CD4-positive, alpha-beta T cell treated with Interleukin-15 for 4 hours (primary cell): ENCODE results near the gene ADAM12.

Experiments
- DNase-seq: peaks from one replicate; pipeline ENCODE4 v3.0.0-alpha.2; 2020; ENCODE audit warnings: low spot score

The ADAM12 gene

GRCh38 chr10:126114884-126115555 is 273.3 kb downstream of the ADAM12 start:
- no peak for DNase-seq

GRCh38 chr10:126111516-126111915 is 276.8 kb downstream of the ADAM12 start:
- DNase-seq: no peak

GRCh38 chr10:126110489-126111180 is 277.6 kb downstream of the ADAM12 start:
- no peak for DNase-seq

- DNase-seq: no peak
Observed at GRCh38 chr10:126109893-126110292, 278.4 kb downstream of the ADAM12 start.

GRCh38 chr10:126108693-126109092 is 279.6 kb downstream of the ADAM12 start:
- DNase-seq: no peak

GRCh38 chr10:126104767-126105166 is 283.5 kb downstream of the ADAM12 start:
- DNase-seq: no peak

GRCh38 chr10:126102636-126103035 is 285.6 kb downstream of the ADAM12 start:
- DNase-seq: no peak

- no peak for DNase-seq
Observed at GRCh38 chr10:126101736-126102135, 286.5 kb downstream of the ADAM12 start.

GRCh38 chr10:126101325-126101724 is 287.0 kb downstream of the ADAM12 start:
- no peak for DNase-seq

- no peak for DNase-seq
Observed at GRCh38 chr10:126099366-126099765, 288.9 kb downstream of the ADAM12 start.

GRCh38 chr10:126098226-126098581 is 290.1 kb downstream of the ADAM12 start:
- no peak for DNase-seq

GRCh38 chr10:126097558-126098225 is 290.6 kb downstream of the ADAM12 start:
- DNase-seq: no peak

GRCh38 chr10:126094537-126094936 is 293.7 kb downstream of the ADAM12 start:
- no peak for DNase-seq

- no peak for DNase-seq
Observed at GRCh38 chr10:126092366-126093215, 295.7 kb downstream of the ADAM12 start.

GRCh38 chr10:126090911-126091728 is 297.2 kb downstream of the ADAM12 start:
- DNase-seq: no peak

- no peak for DNase-seq
Observed at GRCh38 chr10:126090443-126090842, 297.8 kb downstream of the ADAM12 start.

- DNase-seq: no peak
Observed at GRCh38 chr10:126087796-126088505, 300.3 kb downstream of the ADAM12 start.

- no peak for DNase-seq
Observed at GRCh38 chr10:126087153-126087680, 301.1 kb downstream of the ADAM12 start.

GRCh38 chr10:126085806-126086205 is 302.5 kb downstream of the ADAM12 start:
- no peak for DNase-seq

GRCh38 chr10:126084369-126084768 is 303.9 kb downstream of the ADAM12 start:
- DNase-seq: no peak

GRCh38 chr10:126083009-126083408 is 305.3 kb downstream of the ADAM12 start:
- DNase-seq: no peak
